Measurements from ENCODE around the gene TBC1D1. TPM values are rescaled to one million over a fixed set of nuclear protein-coding genes. Genes with fewer than 3 reads are reported as not detected.

TBC1D1 gene, protein sequence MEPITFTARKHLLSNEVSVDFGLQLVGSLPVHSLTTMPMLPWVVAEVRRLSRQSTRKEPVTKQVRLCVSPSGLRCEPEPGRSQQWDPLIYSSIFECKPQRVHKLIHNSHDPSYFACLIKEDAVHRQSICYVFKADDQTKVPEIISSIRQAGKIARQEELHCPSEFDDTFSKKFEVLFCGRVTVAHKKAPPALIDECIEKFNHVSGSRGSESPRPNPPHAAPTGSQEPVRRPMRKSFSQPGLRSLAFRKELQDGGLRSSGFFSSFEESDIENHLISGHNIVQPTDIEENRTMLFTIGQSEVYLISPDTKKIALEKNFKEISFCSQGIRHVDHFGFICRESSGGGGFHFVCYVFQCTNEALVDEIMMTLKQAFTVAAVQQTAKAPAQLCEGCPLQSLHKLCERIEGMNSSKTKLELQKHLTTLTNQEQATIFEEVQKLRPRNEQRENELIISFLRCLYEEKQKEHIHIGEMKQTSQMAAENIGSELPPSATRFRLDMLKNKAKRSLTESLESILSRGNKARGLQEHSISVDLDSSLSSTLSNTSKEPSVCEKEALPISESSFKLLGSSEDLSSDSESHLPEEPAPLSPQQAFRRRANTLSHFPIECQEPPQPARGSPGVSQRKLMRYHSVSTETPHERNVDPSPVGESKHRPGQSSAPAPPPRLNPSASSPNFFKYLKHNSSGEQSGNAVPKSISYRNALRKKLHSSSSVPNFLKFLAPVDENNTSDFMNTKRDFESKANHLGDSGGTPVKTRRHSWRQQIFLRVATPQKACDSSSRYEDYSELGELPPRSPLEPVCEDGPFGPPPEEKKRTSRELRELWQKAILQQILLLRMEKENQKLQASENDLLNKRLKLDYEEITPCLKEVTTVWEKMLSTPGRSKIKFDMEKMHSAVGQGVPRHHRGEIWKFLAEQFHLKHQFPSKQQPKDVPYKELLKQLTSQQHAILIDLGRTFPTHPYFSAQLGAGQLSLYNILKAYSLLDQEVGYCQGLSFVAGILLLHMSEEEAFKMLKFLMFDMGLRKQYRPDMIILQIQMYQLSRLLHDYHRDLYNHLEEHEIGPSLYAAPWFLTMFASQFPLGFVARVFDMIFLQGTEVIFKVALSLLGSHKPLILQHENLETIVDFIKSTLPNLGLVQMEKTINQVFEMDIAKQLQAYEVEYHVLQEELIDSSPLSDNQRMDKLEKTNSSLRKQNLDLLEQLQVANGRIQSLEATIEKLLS (N-terminal part only)
- total RNA-seq (10 to 100 TPM; 40.7 to 46.5 TPM), total RNA-seq (44.3 to 193 (median 78.3) reads per million in 172 experiments)
- 44.5 TPM for polyA plus RNA-seq (2013, experiment 1 of 2)
- polyA plus RNA-seq (2013, experiment 2 of 2) = 46.7 TPM

DNA sequence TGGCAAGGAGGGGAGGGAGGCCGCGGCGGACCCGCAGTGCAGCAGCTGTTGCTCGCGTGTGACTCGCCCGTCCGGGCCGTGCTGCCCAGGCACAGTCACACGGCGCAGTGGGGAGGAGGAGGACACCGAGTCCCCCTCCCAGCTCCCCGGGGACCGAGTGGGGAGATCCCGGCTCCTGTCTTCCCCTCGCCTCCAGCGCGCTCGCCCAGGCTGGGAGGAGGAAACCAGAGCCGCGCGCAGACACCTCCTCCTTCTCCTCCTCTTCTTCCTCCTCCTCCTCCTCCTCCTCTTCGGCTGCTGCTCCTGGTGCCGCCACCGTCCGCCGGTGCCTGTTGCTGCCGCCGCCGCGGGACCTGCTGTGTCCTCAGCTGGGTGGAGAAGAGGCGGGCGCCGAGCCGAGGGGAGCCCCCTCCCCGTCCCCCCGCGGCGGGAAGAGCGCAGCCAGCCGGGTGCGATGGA, at the start of gene TBC1D1:
Gene TBC1D1 (plus strand): TSS at position 284 of the 459 bp plus-strand sequence. CDS start 11,012 bp downstream, outside the sequence.
- H3K36me3 Mint-ChIP-seq (ENCODE audit: low read depth) = peaks cover 11% of the 10 kb centered on the region
- H3K4me1 Mint-ChIP-seq (ENCODE audit: low read depth) = peaks cover 42% of the 10 kb centered on the region
- H3K27ac ChIP-seq (ENCODE audit: low read depth in 1 of 2, low read length in 2 of 2) = peak within 1 kb of the TSS; percentile 20 to 66
- H3K27ac Mint-ChIP-seq = peak within 1 kb of the TSS; percentile 94
- peak within 1 kb of the TSS; percentile 59 for H3K4me3 ChIP-seq (ENCODE audit: low read length)
- no peaks in the 10 kb centered on the region for H3K27me3 Mint-ChIP-seq
- TF ChIP-seq, protein P1, sequence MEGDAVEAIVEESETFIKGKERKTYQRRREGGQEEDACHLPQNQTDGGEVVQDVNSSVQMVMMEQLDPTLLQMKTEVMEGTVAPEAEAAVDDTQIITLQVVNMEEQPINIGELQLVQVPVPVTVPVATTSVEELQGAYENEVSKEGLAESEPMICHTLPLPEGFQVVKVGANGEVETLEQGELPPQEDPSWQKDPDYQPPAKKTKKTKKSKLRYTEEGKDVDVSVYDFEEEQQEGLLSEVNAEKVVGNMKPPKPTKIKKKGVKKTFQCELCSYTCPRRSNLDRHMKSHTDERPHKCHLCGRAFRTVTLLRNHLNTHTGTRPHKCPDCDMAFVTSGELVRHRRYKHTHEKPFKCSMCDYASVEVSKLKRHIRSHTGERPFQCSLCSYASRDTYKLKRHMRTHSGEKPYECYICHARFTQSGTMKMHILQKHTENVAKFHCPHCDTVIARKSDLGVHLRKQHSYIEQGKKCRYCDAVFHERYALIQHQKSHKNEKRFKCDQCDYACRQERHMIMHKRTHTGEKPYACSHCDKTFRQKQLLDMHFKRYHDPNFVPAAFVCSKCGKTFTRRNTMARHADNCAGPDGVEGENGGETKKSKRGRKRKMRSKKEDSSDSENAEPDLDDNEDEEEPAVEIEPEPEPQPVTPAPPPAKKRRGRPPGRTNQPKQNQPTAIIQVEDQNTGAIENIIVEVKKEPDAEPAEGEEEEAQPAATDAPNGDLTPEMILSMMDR (IDR thresholded peaks at IDR 0.05) = no peak
- peaks cover 3% of the 10 kb centered on the region for H3K36me3 ChIP-seq (ENCODE audit: insufficient read depth, low read length)
- H3K4me1 ChIP-seq (ENCODE audit: insufficient read depth, low read length) = peaks cover 37% of the 10 kb centered on the region
- intact Hi-C loops (cut with DNase I, micrococcal nuclease) = loop anchor here (1.0 to 5.0 kb wide), 4 partner anchors 65 to 89 kb away; partner anchors contain the start of gene PGM2 (in 1 of the 2)
- no peaks in the 10 kb centered on the region for H3K27me3 ChIP-seq (ENCODE audit: control insufficient read depth in 1 of 2, insufficient read depth in 2 of 2, low read length in 2 of 2)
- no peaks in the 10 kb centered on the region for H3K9me3 ChIP-seq (ENCODE audit: control insufficient read depth in 1 of 2, insufficient read depth in 1 of 2, low read length in 2 of 2)
- H3K4me3 Mint-ChIP-seq = peak within 1 kb of the TSS; percentile 97
- ChIA-PET CTCF (no interaction called here), POLR2A (interaction anchor here (0.8 to 2.5 kb wide), 7 partner anchors 9 to 1646 kb away, joined by 3 to 33 read pairs (median 4); partner anchors contain the start of genes ARAP2, PGM2 and RELL1)
- peak in 10 of 14 experiments; percentile 17 to 76 (median 38) for DNase-seq
- ATAC-seq (ENCODE audit: poor library complexity) = peak; percentile 27
- H3K9me3 Mint-ChIP-seq = no peaks in the 10 kb centered on the region

DNA sequence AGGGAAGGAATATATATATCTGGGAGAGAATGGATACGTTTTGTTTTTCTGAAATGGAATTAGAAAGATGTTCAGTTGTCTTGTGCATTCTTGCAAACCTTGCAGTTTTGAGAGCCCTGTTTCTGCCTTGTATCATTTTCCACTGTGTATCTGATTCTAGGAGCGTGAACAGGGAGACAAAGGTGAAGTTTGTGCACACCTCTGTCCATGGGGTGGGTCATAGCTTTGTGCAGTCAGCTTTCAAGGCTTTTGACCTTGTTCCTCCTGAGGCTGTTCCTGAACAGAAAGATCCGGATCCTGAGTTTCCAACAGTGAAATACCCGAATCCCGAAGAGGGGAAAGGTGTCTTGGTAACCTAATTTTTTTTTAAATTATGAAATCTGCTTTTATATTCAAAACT, 46.7 kb upstream of the TBC1D1 start:
- ATAC-seq (ENCODE audit: poor library complexity) (no peak), DNase-seq (no peak)
- intact Hi-C loops (cut with DNase I, micrococcal nuclease) = no loop called here
- H3K4me3 ChIP-seq (ENCODE audit: low read length) = no peak overlapping the region
- peaks cover 76% of the 10 kb centered on the region for H3K36me3 ChIP-seq (ENCODE audit: insufficient read depth, low read length)
- Mint-ChIP-seq H3K4me1 (ENCODE audit: low read depth) (no peaks in the 10 kb centered on the region), H3K36me3 (ENCODE audit: low read depth) (peaks cover 81% of the 10 kb centered on the region), H3K9me3 (no peaks in the 10 kb centered on the region), H3K27ac (no peak overlapping the region), H3K27me3 (no peaks in the 10 kb centered on the region), H3K4me3 (no peak overlapping the region)
- ChIA-PET CTCF (interaction anchor here (0.6 kb wide), 1 partner anchor 70 kb away, joined by 3 read pairs; no protein-coding TSS in a partner anchor), POLR2A (no interaction called here)
- H3K9me3 ChIP-seq (ENCODE audit: control insufficient read depth in 1 of 2, insufficient read depth in 1 of 2, low read length in 2 of 2) = no peaks in the 10 kb centered on the region
- TF ChIP-seq, protein P1 (IDR thresholded peaks at IDR 0.05) = no peak
- H3K27ac ChIP-seq (ENCODE audit: low read depth in 1 of 2, low read length in 2 of 2) = no peak overlapping the region
- no peaks in the 10 kb centered on the region for H3K4me1 ChIP-seq (ENCODE audit: insufficient read depth, low read length)
- H3K27me3 ChIP-seq (ENCODE audit: control insufficient read depth in 1 of 2, insufficient read depth in 2 of 2, low read length in 2 of 2) = no peaks in the 10 kb centered on the region

DNA sequence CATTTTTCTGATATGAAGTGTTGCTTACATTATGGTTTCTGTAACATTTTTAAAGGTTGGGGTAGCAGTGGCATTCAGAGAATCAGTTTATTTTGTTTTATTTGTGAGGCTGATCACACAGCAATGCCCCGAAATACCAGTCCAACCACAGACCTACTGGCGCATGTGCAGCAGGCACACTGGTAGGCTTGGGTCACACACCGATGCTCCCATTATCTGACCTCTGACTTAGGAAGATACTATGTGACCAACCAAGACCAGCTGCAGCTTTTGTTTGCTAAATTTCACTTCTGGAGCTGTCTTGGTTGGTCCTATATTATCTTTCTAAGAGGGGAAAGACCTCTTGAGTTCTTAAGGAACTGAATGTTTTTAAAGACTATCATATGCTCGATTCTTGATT, 45.7 kb upstream of the TBC1D1 start:
- Histone ChIP-seq H3K36me3 (ENCODE audit: insufficient read depth, low read length) (peaks cover 67% of the 10 kb centered on the region), H3K4me1 (ENCODE audit: insufficient read depth, low read length) (no peaks in the 10 kb centered on the region), H3K4me3 (ENCODE audit: low read length) (no peak overlapping the region), H3K27ac (ENCODE audit: low read depth in 1 of 2, low read length in 2 of 2) (no peak overlapping the region), H3K9me3 (ENCODE audit: control insufficient read depth in 1 of 2, insufficient read depth in 1 of 2, low read length in 2 of 2) (no peaks in the 10 kb centered on the region), H3K27me3 (ENCODE audit: control insufficient read depth in 1 of 2, insufficient read depth in 2 of 2, low read length in 2 of 2) (no peaks in the 10 kb centered on the region)
- H3K36me3 Mint-ChIP-seq (ENCODE audit: low read depth) = peaks cover 79% of the 10 kb centered on the region
- ChIA-PET POLR2A (no interaction called here), CTCF (no interaction called here)
- DNase-seq = no peak
- H3K27me3 Mint-ChIP-seq = no peaks in the 10 kb centered on the region
- H3K4me3 Mint-ChIP-seq = no peak overlapping the region
- H3K4me1 Mint-ChIP-seq (ENCODE audit: low read depth) = no peaks in the 10 kb centered on the region
- ATAC-seq (ENCODE audit: poor library complexity) = no peak
- TF ChIP-seq, protein P1 (IDR thresholded peaks at IDR 0.05) = no peak
- intact Hi-C loops (cut with DNase I, micrococcal nuclease) = no loop called here
- no peaks in the 10 kb centered on the region for H3K9me3 Mint-ChIP-seq
- no peak overlapping the region for H3K27ac Mint-ChIP-seq

All from CD4-positive, alpha-beta T cell (primary cell).